ENCODE data around the gene VPS50.

DNA sequence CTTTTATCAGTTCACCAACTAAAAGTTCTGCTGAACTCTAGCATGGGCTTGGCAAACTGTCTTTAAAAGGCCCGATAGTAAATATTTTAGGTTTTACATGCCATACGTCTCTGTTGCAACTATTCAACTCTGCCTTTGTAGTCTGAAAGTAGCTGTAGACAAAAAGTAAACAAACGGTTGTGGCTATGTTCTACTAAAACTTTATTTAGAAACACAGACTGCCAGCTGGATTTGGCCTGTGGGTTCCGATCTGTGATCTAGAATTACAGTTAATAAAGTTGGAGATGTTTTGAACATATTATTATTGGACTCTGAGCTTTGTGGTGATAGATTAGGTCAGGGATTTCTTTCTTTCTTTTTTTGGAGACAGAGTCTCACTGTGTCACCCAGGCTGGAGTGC lies 33.1 kb downstream of the VPS50 start:
- TF ChIP-seq, protein P1, sequence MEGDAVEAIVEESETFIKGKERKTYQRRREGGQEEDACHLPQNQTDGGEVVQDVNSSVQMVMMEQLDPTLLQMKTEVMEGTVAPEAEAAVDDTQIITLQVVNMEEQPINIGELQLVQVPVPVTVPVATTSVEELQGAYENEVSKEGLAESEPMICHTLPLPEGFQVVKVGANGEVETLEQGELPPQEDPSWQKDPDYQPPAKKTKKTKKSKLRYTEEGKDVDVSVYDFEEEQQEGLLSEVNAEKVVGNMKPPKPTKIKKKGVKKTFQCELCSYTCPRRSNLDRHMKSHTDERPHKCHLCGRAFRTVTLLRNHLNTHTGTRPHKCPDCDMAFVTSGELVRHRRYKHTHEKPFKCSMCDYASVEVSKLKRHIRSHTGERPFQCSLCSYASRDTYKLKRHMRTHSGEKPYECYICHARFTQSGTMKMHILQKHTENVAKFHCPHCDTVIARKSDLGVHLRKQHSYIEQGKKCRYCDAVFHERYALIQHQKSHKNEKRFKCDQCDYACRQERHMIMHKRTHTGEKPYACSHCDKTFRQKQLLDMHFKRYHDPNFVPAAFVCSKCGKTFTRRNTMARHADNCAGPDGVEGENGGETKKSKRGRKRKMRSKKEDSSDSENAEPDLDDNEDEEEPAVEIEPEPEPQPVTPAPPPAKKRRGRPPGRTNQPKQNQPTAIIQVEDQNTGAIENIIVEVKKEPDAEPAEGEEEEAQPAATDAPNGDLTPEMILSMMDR (IDR thresholded peaks at IDR 0.05): no peak
- TF ChIP-seq EP300 (IDR thresholded peaks at IDR 0.05) (no peak), POLR2A (IDR thresholded peaks at IDR 0.05) (no peak)
